GM21528 (cell line): ENCODE results near the gene IL3.
A peak's percentile ranks its signal among the peaks of the same experiment; 100 is the strongest.

Experiments used
- ATAC-seq: cut with Tn5 transposase; IDR thresholded peaks from one replicate; pipeline ENCODE4 v1.9.1; 2021; ENCODE audit warnings: mild to moderate bottlenecking, moderate library complexity; ENCODE audit not compliant: unreplicated experiment, low FRiP score

IL3 gene

GRCh38 chr5:132060501-132061161 lies at the start of gene IL3:
TSS of gene IL3 (plus strand) at chr5:132060655. CDS start at chr5:132060707, 52 bp downstream.
- ATAC-seq: no peak

- no peak for ATAC-seq
Observed at GRCh38 chr5:132010989-132011621, 49.4 kb upstream of the IL3 start.

- ATAC-seq: no peak
Observed at GRCh38 chr5:132011622-132012343, 48.7 kb upstream of the IL3 start, which contains the start of gene ACSL6. TSS of gene ACSL6 (minus strand) at chr5:132011658. CDS start at chr5:132011553, 105 bp downstream.

DNA sequence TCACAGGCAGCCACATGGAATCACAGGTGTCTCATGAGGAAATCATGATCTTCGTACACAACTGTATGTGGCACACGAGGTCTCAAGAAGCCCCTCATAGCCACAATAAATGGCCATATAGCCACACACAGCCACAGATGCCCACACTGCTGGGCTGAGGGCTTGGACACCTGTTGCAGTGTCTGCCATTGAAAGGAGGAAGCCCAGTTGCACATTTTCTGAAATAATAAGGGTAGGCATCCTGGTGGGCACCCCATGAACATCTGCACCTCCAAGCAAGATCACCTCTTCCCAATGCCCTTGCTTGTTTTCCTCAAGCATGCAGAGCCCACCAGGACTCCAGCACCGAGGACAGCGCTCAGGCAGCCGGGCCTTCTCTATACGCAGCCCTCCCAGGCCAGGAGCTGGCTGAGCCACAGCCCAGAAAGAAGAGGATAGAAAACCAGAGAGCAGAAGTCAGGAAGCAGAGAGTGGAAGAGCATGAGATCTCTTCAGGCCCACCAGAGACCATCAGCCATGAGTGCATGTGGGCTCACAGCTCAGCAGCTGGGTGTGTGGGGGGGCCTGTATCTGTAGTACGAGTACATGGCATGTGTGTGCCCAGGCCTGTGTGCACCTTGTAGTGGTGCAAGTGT lies 48.0 kb upstream of the IL3 start:
- no peak for ATAC-seq

DNA sequence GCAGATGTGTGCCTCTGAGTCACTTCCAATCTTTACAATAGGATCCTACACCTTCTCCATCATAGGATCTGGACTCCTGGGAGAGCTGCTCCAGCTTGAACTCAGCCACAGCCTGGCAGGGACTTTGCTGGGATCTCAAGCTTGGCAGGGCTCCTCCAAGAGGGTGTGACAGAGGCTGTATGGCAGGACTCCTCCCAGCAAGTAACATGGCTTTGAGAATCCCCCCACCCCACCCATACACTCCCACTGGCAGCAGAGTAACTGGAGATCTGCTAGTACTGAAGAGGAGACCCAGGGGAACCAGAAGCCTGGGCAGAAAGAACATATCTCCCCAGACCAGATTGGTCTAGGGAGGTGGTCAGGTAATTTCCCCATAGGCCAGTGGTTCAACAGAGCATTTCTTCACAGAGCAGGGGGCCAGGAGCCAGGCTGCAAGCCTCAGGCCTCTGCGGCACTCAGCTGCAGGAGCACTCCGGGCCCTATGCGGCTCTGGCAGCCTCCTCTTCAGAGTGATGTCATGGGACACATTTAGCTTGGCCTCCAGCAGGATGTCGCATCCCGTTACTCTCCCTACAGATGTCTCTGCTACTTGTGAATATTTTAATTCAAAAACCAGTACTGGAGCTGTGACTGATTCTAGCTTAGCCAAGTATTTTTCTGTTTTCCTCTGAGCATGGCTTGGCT lies 47.3 kb upstream of the IL3 start:
- no peak for ATAC-seq

- ATAC-seq: no peak
Observed at GRCh38 chr5:132013711-132014110, 46.7 kb upstream of the IL3 start.

DNA sequence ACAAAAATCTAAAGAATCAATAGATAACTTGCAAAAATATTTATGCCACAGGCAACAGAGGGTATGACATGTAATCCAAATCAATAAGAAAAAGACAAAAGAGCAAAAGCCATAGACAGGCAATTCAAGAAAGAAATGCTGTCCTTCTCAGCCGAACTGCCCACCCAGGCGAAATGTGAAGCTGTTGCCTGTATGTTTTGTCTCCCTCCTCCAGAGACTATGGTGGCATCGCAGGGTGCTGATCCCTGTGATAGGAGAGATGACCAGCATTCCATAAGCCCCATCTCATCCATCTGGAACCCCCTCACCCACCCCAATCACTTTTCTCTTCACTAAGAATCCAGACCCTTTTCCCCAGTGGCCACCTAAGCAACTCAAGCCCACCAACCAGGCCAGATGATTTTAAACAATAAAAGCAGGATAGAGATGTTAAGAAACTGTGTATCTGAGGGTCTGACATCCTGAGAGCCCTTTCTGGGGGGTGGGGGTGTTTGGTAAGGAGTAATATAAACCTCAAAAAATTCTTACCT lies 43.7 kb upstream of the IL3 start:
- no peak for ATAC-seq

GRCh38 chr5:132017316-132017715 lies 43.1 kb upstream of the IL3 start:
- no peak for ATAC-seq

GRCh38 chr5:132017738-132018625 lies 42.5 kb upstream of the IL3 start:
- ATAC-seq: no peak

- no peak for ATAC-seq
Observed at GRCh38 chr5:132019337-132019736, 41.1 kb upstream of the IL3 start.

- peak; percentile 99 for ATAC-seq
Observed at GRCh38 chr5:132019857-132020555, 40.4 kb upstream of the IL3 start.

DNA sequence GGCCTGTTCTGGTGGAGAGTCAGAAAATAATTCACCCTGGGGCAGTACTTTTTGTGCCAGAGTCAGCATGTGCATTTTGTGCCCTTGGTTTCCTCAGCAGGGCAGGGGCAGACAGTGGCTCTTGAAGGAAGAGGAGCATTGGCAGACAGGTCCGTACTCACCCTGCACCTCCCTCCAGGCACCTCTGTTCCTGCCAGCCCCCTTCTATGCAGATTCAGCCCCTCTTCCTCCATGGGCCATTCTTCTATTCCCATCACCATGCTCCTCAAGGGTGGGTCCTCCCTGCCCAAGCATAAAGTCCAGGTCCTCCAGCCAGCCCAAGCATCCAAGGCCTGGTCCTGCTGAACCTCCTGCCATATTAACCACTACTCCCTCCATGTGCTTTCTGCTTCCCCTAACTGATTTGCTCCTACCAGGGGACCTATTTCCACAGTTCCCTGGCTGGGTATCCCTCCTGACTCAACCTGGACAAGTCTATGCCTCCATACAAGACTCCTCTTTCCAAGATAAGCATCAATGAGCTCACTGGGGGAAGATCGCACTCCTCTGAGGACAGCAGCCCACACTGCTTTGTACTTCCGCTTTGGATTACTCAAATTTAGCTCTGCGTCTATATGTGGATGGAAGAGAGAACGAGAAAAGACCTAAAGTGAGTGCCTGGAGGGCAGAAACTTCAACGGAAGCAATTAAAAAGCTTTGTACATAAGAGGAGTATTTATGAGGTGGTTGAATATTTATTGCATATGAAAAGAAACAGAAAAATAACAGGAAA lies 39.7 kb upstream of the IL3 start:
- ATAC-seq: peak; percentile 35

DNA sequence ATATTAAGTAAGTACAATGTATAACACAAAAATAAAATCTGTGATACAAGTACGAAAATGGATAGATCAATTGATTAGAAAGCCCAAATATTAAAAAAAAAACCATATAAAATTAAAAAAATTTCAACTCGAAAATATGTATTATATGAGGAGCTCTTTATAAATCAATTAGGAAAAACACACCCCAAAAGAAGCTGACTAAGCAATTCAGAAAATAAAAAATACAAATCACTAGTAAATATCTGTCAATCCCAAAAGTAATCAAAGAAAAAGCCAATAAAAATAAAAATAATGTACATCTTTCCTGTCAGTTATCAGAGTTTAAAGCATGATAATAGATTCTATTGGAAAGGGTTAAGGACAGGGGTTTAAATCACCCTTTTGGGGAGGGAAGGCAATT lies 38.8 kb upstream of the IL3 start:
- ATAC-seq: no peak

DNA sequence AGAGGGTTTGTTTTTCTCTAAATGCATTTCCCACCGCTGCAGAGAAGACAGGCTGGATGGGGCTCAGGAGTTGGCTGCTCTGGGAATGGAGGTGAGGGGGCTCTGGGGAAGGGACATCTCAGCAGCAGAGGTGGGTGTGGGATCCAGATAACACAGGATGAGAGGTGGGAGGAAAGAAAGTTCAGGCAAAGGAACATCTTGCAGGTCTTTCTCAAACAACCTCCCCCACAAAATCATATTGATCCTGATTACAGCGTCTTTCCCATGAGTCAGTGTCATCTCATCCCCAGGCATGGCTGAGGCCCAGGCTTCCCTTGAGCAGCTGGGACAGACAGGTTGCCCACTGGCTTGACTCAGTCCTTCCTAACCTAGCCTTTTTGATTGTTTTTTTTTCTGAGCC lies 37.7 kb upstream of the IL3 start:
- no peak for ATAC-seq

DNA sequence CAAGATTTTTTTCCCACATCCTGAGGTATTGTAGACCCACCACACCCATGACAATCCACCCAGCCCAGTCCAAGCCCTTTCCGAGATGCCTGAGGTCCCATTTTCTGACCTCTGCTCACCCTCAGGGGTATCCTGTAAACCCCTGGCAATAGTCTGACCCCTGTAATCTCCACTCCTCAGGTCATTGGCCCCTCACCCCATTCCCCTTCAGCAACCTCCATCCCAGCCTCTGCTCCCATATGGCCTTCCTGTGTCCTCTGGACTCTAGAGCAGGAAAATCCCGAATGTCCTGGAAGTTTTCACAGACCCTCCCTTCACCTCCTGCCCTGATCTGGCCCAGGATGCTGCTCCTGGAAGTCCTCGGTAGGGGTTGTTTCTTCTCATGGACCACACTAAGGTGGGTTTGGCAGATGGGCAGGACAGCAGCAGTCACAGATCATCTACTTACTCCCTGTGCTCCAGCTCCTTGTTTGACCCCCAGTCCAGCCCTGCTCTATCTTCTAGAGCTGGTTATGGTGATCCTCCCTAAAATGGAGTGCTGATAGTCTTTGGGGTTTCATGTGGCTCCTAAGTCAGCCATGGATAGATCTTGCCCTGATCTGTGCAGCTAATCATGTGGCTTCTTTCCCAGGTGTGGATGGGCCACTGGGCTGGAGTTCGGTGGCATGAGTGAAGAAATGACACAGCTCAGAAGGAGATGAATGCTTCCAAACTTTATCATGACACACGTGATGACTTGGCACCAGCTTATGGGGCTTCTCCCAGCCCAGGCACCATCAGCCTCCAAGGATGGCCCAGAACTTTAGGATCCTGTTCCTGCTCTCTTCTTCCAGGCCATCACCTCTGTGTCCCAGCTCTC lies 37.0 kb upstream of the IL3 start:
- no peak for ATAC-seq

GRCh38 chr5:132024117-132024435 lies 36.4 kb upstream of the IL3 start:
- no peak for ATAC-seq

- ATAC-seq: no peak
Observed at GRCh38 chr5:132024789-132025402, 35.6 kb upstream of the IL3 start.
